Suprapubic skin (tissue), 4 donors: ENCODE results near the gene FNBP1L.

Source experiments
- EP300 ChIP-seq: sonication (generic); formaldehyde crosslinking; IDR thresholded peaks from one replicate; pipeline ENCODE4 v1.6.1; 2017; ENCODE audit warnings: antibody characterized with exemption
- POLR2A ChIP-seq, 2 donors: fragments of 450-650 bp; IDR thresholded peaks; one replicate each; pipeline ENCODE4 v1.6.1; 2017; ENCODE audit warnings: antibody characterized with exemption in 2 of 2, mild to moderate bottlenecking in 2 of 2, moderate library complexity in 2 of 2
- POLR2AphosphoS5 ChIP-seq, 3 donors: sonication (generic); formaldehyde crosslinking; IDR thresholded peaks; one replicate each; pipeline ENCODE4 v1.6.1; 2017; ENCODE audit warnings: antibody characterized with exemption in 3 of 3
- TF ChIP-seq, protein P1 (sequence below), 2 donors: fragments of 200-600 bp in 1 of 2; fragments of 450-650 bp in 1 of 2; sonication (generic) in 1 of 2; IDR thresholded peaks; one replicate each; pipeline ENCODE4 v1.5.1; 2016 to 2019; ENCODE audit warnings: antibody characterized with exemption in 2 of 2, mild to moderate bottlenecking in 1 of 2, moderate library complexity in 1 of 2

DNA sequence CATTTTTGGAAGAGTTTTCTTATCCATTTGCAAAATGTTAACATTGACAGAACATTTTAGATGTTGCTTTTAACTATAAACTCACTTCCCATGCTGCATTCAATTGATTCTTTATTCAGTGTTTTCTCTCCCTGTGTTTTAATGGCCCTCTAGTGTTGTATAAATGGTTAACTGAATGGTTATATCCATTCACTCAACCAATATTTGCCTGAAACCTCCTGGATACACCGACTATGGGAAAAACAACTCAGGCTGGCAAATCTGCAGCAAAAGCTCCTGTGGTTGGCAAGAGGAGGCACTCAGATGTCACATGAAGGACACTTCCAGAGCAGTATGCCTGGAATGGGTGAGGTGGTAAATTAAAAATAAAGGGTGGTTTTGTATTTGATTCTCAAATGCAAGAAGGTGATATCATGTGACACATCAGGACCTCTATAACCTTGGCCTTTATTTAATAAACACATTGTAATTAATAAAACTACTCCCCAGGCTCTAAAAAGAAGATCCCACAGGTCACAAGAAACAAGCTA, 126.1 kb downstream of the FNBP1L start:
- TF ChIP-seq, protein P1, sequence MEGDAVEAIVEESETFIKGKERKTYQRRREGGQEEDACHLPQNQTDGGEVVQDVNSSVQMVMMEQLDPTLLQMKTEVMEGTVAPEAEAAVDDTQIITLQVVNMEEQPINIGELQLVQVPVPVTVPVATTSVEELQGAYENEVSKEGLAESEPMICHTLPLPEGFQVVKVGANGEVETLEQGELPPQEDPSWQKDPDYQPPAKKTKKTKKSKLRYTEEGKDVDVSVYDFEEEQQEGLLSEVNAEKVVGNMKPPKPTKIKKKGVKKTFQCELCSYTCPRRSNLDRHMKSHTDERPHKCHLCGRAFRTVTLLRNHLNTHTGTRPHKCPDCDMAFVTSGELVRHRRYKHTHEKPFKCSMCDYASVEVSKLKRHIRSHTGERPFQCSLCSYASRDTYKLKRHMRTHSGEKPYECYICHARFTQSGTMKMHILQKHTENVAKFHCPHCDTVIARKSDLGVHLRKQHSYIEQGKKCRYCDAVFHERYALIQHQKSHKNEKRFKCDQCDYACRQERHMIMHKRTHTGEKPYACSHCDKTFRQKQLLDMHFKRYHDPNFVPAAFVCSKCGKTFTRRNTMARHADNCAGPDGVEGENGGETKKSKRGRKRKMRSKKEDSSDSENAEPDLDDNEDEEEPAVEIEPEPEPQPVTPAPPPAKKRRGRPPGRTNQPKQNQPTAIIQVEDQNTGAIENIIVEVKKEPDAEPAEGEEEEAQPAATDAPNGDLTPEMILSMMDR (IDR thresholded peaks at IDR 0.05): no peak
- TF ChIP-seq POLR2AphosphoS5 (IDR thresholded peaks at IDR 0.05) (no peak), POLR2A (IDR thresholded peaks at IDR 0.05) (no peak), EP300 (no peak)
